Rectal smooth muscle tissue (tissue), 1 donor: ENCODE results near the gene EMCN.
"Not testable (repeated sequence)": the region's sequence is repeated elsewhere in the genome, so short reads cannot be mapped to it uniquely, and the experiment has no call there.

Source experiments
- H3K27ac ChIP-seq: one replicate; pipeline ENCODE4 v1.7.0; 2013; ENCODE audit warnings: low read depth, low read length, inconsistent platforms
- H3K27me3 ChIP-seq: one replicate; pipeline ENCODE4 v1.7.0; 2013; ENCODE audit warnings: low read length; ENCODE audit not compliant: control insufficient read depth, insufficient read depth
- H3K36me3 ChIP-seq: one replicate; pipeline ENCODE4 v1.7.0; 2013; ENCODE audit warnings: low read length; ENCODE audit not compliant: control insufficient read depth, insufficient read depth
- H3K4me1 ChIP-seq: one replicate; pipeline ENCODE4 v1.7.0; 2013; ENCODE audit warnings: low read length; ENCODE audit not compliant: control insufficient read depth, insufficient read depth
- H3K4me3 ChIP-seq: one replicate; pipeline ENCODE4 v1.7.0; 2013; ENCODE audit warnings: low read length
- H3K9ac ChIP-seq: one replicate; pipeline ENCODE4 v1.7.0; 2013; ENCODE audit warnings: low read length

Gene EMCN

GRCh38 chr4:100421361-100421978 lies 96.4 kb downstream of the EMCN start:
- no peak overlapping the region for H3K4me3 ChIP-seq
- H3K27ac ChIP-seq, result no peak overlapping the region
- no peaks in the 10 kb centered on the region for H3K27me3 ChIP-seq
- H3K9ac ChIP-seq, result no peak overlapping the region
- no peaks in the 10 kb centered on the region for H3K36me3 ChIP-seq
- no peaks in the 10 kb centered on the region for H3K4me1 ChIP-seq

- Histone ChIP-seq H3K9ac (no peak overlapping the region), H3K27me3 (no peaks in the 10 kb centered on the region), H3K36me3 (no peaks in the 10 kb centered on the region), H3K4me3 (no peak overlapping the region), H3K27ac (no peak overlapping the region), H3K4me1 (no peaks in the 10 kb centered on the region)
Measured at GRCh38 chr4:100420571-100420970, 97.3 kb downstream of the EMCN start.

GRCh38 chr4:100417565-100417964 lies 100.3 kb downstream of the EMCN start:
- Histone ChIP-seq H3K27ac (no peak overlapping the region), H3K4me3 (no peak overlapping the region), H3K4me1 (no peaks in the 10 kb centered on the region), H3K9ac (no peak overlapping the region), H3K36me3 (no peaks in the 10 kb centered on the region), H3K27me3 (no peaks in the 10 kb centered on the region)

GRCh38 chr4:100414016-100414790 lies 103.6 kb downstream of the EMCN start:
- Histone ChIP-seq H3K4me3 (no peak overlapping the region), H3K27me3 (no peaks in the 10 kb centered on the region), H3K36me3 (no peaks in the 10 kb centered on the region), H3K4me1 (no peaks in the 10 kb centered on the region), H3K9ac (no peak overlapping the region), H3K27ac (no peak overlapping the region)

DNA sequence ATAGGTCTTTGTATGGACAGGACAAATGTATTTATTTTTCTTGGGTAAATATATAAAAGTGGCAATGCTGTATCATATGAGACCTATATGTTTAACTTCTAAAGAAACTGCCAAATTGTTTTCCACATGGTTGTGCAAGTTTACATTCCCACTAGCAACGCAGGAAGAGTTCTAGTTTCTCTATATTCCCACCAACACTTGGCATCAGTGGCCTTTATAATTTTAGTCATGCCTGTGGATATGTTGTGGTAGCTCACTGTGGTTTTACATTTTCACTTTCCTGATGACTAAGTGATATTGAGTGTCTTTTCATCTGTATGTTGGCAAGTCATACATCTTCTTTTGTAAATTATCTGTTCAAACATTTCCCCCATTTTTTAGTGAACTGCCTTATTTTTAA lies 126.0 kb downstream of the EMCN start:
- no peak overlapping the region for H3K4me3 ChIP-seq
- no peak overlapping the region for H3K27ac ChIP-seq
- H3K27me3 ChIP-seq, result no peaks in the 10 kb centered on the region
- no peak overlapping the region for H3K9ac ChIP-seq
- H3K4me1 ChIP-seq, result no peaks in the 10 kb centered on the region
- H3K36me3 ChIP-seq, result no peaks in the 10 kb centered on the region

- H3K9ac ChIP-seq, result no peak overlapping the region
- H3K36me3 ChIP-seq, result no peaks in the 10 kb centered on the region
- H3K27me3 ChIP-seq, result no peaks in the 10 kb centered on the region
- no peak overlapping the region for H3K27ac ChIP-seq
- H3K4me1 ChIP-seq, result no peaks in the 10 kb centered on the region
- no peak overlapping the region for H3K4me3 ChIP-seq
Measured at GRCh38 chr4:100391086-100391485, 126.7 kb downstream of the EMCN start.

DNA sequence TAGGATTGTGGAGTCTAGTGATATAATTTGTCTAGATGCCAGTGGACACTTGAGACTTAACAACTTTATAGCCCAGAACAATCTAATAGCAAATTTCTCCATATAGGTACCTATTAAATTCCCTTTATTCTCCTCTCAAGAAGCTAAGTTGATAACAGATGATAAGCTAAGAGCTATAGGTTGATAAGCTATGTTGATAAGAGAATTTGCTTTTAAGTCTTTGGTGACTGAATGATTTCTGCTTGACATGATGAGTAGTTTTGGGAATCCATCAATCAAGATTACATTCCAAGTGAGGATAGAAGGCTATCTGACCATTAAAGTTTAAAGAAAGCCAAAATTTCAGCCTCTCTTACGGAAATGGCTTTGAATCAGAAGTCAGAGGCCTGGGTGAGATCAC lies 131.6 kb downstream of the EMCN start:
- H3K9ac ChIP-seq, result no peak overlapping the region
- no peak overlapping the region for H3K27ac ChIP-seq
- no peak overlapping the region for H3K4me3 ChIP-seq
- H3K4me1 ChIP-seq, result no peaks in the 10 kb centered on the region
- H3K36me3 ChIP-seq, result no peaks in the 10 kb centered on the region
- no peaks in the 10 kb centered on the region for H3K27me3 ChIP-seq

DNA sequence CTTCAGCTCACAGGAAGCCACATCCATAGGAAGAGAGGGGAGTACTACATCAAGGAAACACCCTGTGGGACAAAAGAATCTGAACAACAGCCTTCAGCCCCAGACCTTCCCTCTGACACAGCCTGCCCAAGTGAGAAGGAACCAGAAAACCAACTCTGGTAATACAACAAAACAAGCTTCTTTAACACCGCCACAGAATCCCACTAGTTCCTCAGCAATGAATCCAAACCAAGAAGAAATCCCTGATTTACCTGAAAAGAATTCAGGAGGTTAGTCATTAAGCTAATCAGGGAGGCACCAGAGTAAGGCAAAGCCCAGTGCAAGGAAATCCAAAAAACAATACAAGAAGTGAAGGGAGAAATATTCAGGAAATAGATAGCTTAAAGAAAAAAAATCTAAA lies 137.4 kb downstream of the EMCN start:
- H3K36me3 ChIP-seq, H3K4me3 ChIP-seq, H3K27me3 ChIP-seq, H3K27ac ChIP-seq, H3K4me1 ChIP-seq, H3K9ac ChIP-seq: not testable (repeated sequence)

DNA sequence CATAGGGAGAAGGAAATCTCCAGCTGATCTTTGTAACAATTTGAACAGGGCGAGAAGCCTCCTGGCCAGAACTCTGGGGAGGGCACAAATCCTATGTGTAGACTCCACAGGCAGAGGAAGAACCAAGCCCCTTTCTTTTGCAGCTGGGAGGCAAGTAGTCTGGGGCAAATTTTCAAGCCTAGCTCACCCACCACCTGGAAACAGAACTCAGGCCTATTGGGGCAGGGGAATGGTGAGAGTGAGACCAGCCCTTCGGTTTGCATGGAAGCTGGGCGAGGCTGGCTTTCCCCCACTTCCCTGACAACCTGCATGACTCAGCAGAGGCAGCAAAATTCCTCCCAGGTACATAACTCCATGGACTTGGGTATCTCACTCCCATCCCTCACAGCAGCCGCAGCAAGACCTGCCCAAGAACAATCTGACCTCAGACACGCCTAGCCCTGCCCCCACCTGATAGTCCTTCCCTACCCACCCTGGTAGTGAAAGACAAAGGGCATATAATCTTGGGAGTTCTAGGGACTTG lies 138.2 kb downstream of the EMCN start:
- Histone ChIP-seq H3K27me3 (no peaks in the 10 kb centered on the region), H3K27ac (no peak overlapping the region), H3K9ac (no peak overlapping the region), H3K4me1 (no peaks in the 10 kb centered on the region), H3K4me3 (no peak overlapping the region), H3K36me3 (no peaks in the 10 kb centered on the region)

DNA sequence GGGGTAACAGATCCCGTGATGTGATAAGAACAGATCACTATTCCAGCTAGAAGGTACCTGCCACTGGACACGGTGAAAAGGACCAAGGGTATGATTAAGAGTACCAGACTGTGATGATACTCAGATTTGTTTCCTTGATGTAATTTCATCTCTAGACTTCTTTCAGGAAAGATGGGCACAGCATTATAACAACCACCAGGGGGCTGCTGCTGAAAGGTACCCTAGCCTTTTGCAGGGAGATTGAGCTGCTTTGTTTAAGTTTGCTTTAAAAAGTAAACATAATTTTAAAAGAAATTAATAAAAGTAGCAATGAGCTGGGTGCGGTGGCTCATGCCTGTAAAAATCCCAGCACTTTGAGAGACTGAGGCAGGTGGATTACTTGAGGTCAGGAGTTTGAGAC lies 145.4 kb downstream of the EMCN start:
- Histone ChIP-seq H3K27me3 (no peaks in the 10 kb centered on the region), H3K36me3 (no peaks in the 10 kb centered on the region), H3K4me1 (no peaks in the 10 kb centered on the region), H3K4me3 (no peak overlapping the region), H3K9ac (no peak overlapping the region), H3K27ac (no peak overlapping the region)

DNA sequence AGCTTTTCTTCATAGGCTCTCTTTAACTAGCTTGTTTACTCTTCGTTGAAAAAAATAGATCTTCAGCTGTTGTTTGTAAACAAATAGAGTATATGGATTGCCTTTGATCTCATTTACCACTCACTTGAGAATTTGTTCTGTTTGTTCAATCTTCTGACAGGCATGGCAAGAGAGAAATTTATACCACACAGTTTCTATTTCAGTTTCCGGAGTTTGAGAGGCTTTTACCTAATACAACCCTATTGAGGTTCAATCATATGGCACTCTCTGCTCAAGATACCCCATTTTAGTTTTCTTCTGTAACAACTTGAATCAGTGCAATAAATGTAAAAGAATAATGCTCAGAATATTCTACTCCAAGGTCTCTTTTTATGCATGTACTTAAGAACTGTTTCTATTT lies 148.0 kb downstream of the EMCN start:
- Histone ChIP-seq H3K27me3 (no peaks in the 10 kb centered on the region), H3K27ac (no peak overlapping the region), H3K9ac (no peak overlapping the region), H3K36me3 (no peaks in the 10 kb centered on the region), H3K4me1 (no peaks in the 10 kb centered on the region), H3K4me3 (no peak overlapping the region)

- H3K27me3 ChIP-seq, result no peaks in the 10 kb centered on the region
- no peak overlapping the region for H3K9ac ChIP-seq
- no peaks in the 10 kb centered on the region for H3K4me1 ChIP-seq
- H3K27ac ChIP-seq, result no peak overlapping the region
- no peaks in the 10 kb centered on the region for H3K36me3 ChIP-seq
- H3K4me3 ChIP-seq, result no peak overlapping the region
Measured at GRCh38 chr4:100367451-100367850, 150.4 kb downstream of the EMCN start.

- Histone ChIP-seq H3K4me3 (no peak overlapping the region), H3K27me3 (no peaks in the 10 kb centered on the region), H3K9ac (no peak overlapping the region), H3K4me1 (no peaks in the 10 kb centered on the region), H3K27ac (no peak overlapping the region), H3K36me3 (no peaks in the 10 kb centered on the region)
Measured at GRCh38 chr4:100366213-100366612, 151.6 kb downstream of the EMCN start.
